Endothelial cell of umbilical vein (primary cell): ENCODE measurements around the gene TMEM179B. TPM values are rescaled to one million over a fixed set of nuclear protein-coding genes. Genes with fewer than 3 reads are reported as not detected.

Experiments
- BruUV-seq: library from RNA; stranded (reverse); fragments of 400-500 nt; replicated peaks from 2 replicates; lab custom pipeline; 2021; lab: Mats Ljungman, UMichigan
- CTCF ChIA-PET: fragments of 300-600, 350-600 bp; sonication (Branson Sonifier 250); formaldehyde crosslinking; loops from one replicate; lab custom pipeline; 2021; ENCODE audit warnings: antibody characterized with exemption, inconsistent platforms; lab: Charles Lee
- POLR2A ChIA-PET: fragments of 300-600, 350-600 bp; sonication (Branson Sonifier 250); formaldehyde crosslinking; loops from one replicate; lab custom pipeline; 2021; ENCODE audit warnings: antibody characterized with exemption, inconsistent platforms; lab: Charles Lee
- DNase-seq: peaks from one replicate; pipeline ENCODE4 v3.0.0-alpha.2; 2011; ENCODE audit warnings: low read depth, low spot score
- FAIRE-seq: peaks from 2 replicates; lab custom pipeline; 2011; peaks lifted over from hg19 to GRCh38; lab: Jason Lieb, UNC
- H2AFZ ChIP-seq: 2 replicates; pipeline ENCODE4 v1.6.0; 2012; ENCODE audit warnings: low read depth, low read length, control low read depth, inconsistent platforms
- H3K27ac ChIP-seq: 2 replicates; pipeline ENCODE4 v1.5.1; 2011; ENCODE audit warnings: low read depth, mild to moderate bottlenecking, control low read depth, low read length, moderate library complexity; ENCODE audit not compliant: insufficient read depth
- H3K27me3 ChIP-seq, 2 experiments: 2 replicates each; pipeline versions ENCODE4 v1.6.0 to v1.6.1; 2011; ENCODE audit warnings: low read length in 2 of 2, mixed read lengths in 1 of 2; ENCODE audit not compliant: control insufficient read depth in 2 of 2, insufficient read depth in 2 of 2
- H3K36me3 ChIP-seq, 2 experiments: 2 replicates in 1 of 2; 3 replicates in 1 of 2; pipeline ENCODE4 v1.5.1; 2011; ENCODE audit warnings: low read length in 2 of 2, mild to moderate bottlenecking in 1 of 2, moderate library complexity in 1 of 2; ENCODE audit not compliant: control insufficient read depth in 2 of 2, insufficient read depth in 2 of 2; ENCODE audit errors: extremely low read depth in 1 of 2
- H3K4me1 ChIP-seq: 3 replicates; pipeline ENCODE4 v1.5.1; 2011; ENCODE audit warnings: mild to moderate bottlenecking, low read length; ENCODE audit not compliant: control insufficient read depth, insufficient read depth; ENCODE audit errors: extremely low read depth
- H3K4me2 ChIP-seq: 2 replicates; pipeline ENCODE4 v1.6.1; 2011; ENCODE audit warnings: low read length, control low read depth, mixed read lengths; ENCODE audit not compliant: insufficient read depth
- H3K4me3 ChIP-seq, 3 experiments: fragments of 200-600 bp in 1 of 3; sonication (generic), shearing (Covaris generic) in 1 of 3; replicated peaks in 1 of 3; 2 replicates each; pipeline ENCODE4 v1.5.1; 2011 to 2016; ENCODE audit warnings: control low read depth in 3 of 3, low read length in 3 of 3, mild to moderate bottlenecking in 2 of 3, inconsistent platforms in 1 of 3, low read depth in 1 of 3, moderate library complexity in 1 of 3; ENCODE audit not compliant: insufficient read depth in 1 of 3
- H3K79me2 ChIP-seq: 2 replicates; pipeline ENCODE4 v1.6.0; 2012; ENCODE audit warnings: low read length, inconsistent platforms; ENCODE audit not compliant: control insufficient read depth, insufficient read depth
- H3K9ac ChIP-seq: replicated peaks from 2 replicates; pipeline ENCODE3; 2011; ENCODE audit warnings: low read length, control low read depth; ENCODE audit not compliant: insufficient read depth; ENCODE audit errors: extremely low read depth
- H3K9me1 ChIP-seq: replicated peaks from 3 replicates; pipeline ENCODE4 v1.6.0; 2011; ENCODE audit warnings: mild to moderate bottlenecking, low read length; ENCODE audit not compliant: control insufficient read depth, insufficient read depth; ENCODE audit errors: extremely low read depth
- H3K9me3 ChIP-seq: replicated peaks from 2 replicates; pipeline ENCODE4 v1.5.1; 2012; ENCODE audit warnings: low read length, inconsistent platforms; ENCODE audit not compliant: control insufficient read depth, insufficient read depth
- H4K20me1 ChIP-seq: replicated peaks from 2 replicates; pipeline ENCODE3; 2011; ENCODE audit warnings: mild to moderate bottlenecking, low read length; ENCODE audit not compliant: control insufficient read depth, insufficient read depth; ENCODE audit errors: extremely low read depth
- EZH2 ChIP-seq: IDR thresholded peaks from 2 replicates; pipeline ENCODE4 v1.6.1; 2012; ENCODE audit warnings: borderline replicate concordance, low read depth, mild to moderate bottlenecking, moderate library complexity, low read length, inconsistent platforms; ENCODE audit not compliant: severe bottlenecking
- FOS ChIP-seq: IDR thresholded peaks from 2 replicates; pipeline ENCODE4 v1.6.1; 2011; ENCODE audit warnings: mild to moderate bottlenecking, low read length, moderate library complexity, borderline replicate concordance; ENCODE audit not compliant: insufficient read depth
- GATA2 ChIP-seq: IDR thresholded peaks from 2 replicates; pipeline ENCODE4 v1.7.0; 2011; ENCODE audit warnings: low read depth, mild to moderate bottlenecking, moderate library complexity, mixed read lengths, low read length; ENCODE audit not compliant: insufficient read length, insufficient read depth
- JUN ChIP-seq: IDR thresholded peaks from 2 replicates; pipeline ENCODE4 v1.6.1; 2011; ENCODE audit warnings: borderline replicate concordance, low read depth; ENCODE audit not compliant: insufficient read length, insufficient read depth
- MYC ChIP-seq: IDR thresholded peaks from one replicate; pipeline ENCODE4 v1.6.1; 2011; ENCODE audit warnings: mild to moderate bottlenecking, low read depth, low read length
- POLR2A ChIP-seq: IDR thresholded peaks from 2 replicates; pipeline ENCODE4 v1.6.1; 2012; ENCODE audit warnings: low read depth, mild to moderate bottlenecking, control low read depth, low read length
- POLR2AphosphoS5 ChIP-seq: IDR thresholded peaks from 2 replicates; pipeline ENCODE4 v1.6.1; 2012; ENCODE audit warnings: low read depth, mild to moderate bottlenecking, control low read depth, low read length, moderate library complexity; ENCODE audit not compliant: insufficient read depth
- dilution Hi-C: fragments of 300-500 bp; cut with MboI; formaldehyde crosslinking; loops from one replicate; pipeline ENCODE4 v1.15.0; 2019; ENCODE audit warnings: low sequenced_read_pairs; ENCODE audit not compliant: extremely low pct_ligation_motif_present
- intact Hi-C: fragments of 100-400 bp; cut with micrococcal nuclease; formaldehyde crosslinking; loops from one replicate; pipeline ENCODE4 v1.10.0; 2022
- polyA plus RNA-seq, 4 experiments: library from polyadenylated mRNA; depleted of rRNA in 3 of 4; stranded (reverse) in 3 of 4; unstranded in 1 of 4; fragments of >200 nt; gene quantifications; 2 replicates each; pipeline versions ENCODE4 v1.2.1 to v1.2.3, GENCODE V29; 2011 to 2012; ENCODE audit warnings: missing spikeins in 1 of 4
- total RNA-seq: library from RNA; stranded (reverse); gene quantifications from 2 replicates; pipeline ENCODE4 v1.2.3, GENCODE V29; 2021
- TF ChIP-seq, protein P1 (sequence below): IDR thresholded peaks from 2 replicates; pipeline ENCODE4 v1.6.1; 2011; ENCODE audit not compliant: insufficient read depth, insufficient read length
- TF ChIP-seq, protein P2 (sequence below), 2 donors: IDR thresholded peaks; 1 replicate in 1 of 2; 2 replicates in 1 of 2; pipeline ENCODE4 v1.5.1; 2011; ENCODE audit warnings: low read length in 2 of 2, mild to moderate bottlenecking in 2 of 2, moderate library complexity in 2 of 2, control low read depth in 1 of 2, inconsistent platforms in 1 of 2, low read depth in 1 of 2; ENCODE audit not compliant: insufficient read depth in 1 of 2; ENCODE audit errors: extremely low read depth in 1 of 2

Gene TMEM179B
- total and polyA plus RNA-seq, 2 donors (not counting 3 experiments of a cell fraction or from before 2014, with no cell fraction given): 27.6 to 102 TPM

DNA sequence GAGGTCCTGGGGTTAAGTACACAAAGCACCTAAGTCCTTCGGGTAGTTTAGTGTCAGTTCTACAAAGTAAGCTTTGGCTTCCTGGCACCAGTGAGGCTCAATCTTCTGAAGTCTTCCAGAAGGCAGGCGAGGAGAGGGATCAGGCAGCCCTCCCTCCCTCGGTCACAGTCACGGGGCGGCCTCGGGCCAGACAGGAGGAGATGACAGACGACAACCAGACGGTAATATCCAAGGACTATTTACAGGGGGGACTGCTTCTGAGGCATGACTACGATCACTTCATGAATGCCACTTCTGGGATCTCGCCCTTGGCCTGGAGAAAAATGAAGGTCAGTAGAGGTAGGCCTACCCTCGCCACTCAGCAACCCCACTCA, 5.0 kb downstream of the TMEM179B start:
- dilution Hi-C loops (no loop called here), intact Hi-C loops (loop anchor here (1.0 to 2.0 kb wide), 2 partner anchors 40 to 65 kb away; partner anchors contain the start of genes HNRNPUL2, STX5 and TEX54)
- no peak for FAIRE-seq
- peak overlapping the region; percentile 54 for H3K27ac ChIP-seq
- TF ChIP-seq GATA2 (no peak), MYC (no peak), FOS (no peak), POLR2A (no peak), EZH2 (no peak), POLR2AphosphoS5 (no peak), JUN (no peak)
- TF ChIP-seq, protein P1, sequence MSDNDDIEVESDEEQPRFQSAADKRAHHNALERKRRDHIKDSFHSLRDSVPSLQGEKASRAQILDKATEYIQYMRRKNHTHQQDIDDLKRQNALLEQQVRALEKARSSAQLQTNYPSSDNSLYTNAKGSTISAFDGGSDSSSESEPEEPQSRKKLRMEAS: no peak
- TF ChIP-seq, protein P2, sequence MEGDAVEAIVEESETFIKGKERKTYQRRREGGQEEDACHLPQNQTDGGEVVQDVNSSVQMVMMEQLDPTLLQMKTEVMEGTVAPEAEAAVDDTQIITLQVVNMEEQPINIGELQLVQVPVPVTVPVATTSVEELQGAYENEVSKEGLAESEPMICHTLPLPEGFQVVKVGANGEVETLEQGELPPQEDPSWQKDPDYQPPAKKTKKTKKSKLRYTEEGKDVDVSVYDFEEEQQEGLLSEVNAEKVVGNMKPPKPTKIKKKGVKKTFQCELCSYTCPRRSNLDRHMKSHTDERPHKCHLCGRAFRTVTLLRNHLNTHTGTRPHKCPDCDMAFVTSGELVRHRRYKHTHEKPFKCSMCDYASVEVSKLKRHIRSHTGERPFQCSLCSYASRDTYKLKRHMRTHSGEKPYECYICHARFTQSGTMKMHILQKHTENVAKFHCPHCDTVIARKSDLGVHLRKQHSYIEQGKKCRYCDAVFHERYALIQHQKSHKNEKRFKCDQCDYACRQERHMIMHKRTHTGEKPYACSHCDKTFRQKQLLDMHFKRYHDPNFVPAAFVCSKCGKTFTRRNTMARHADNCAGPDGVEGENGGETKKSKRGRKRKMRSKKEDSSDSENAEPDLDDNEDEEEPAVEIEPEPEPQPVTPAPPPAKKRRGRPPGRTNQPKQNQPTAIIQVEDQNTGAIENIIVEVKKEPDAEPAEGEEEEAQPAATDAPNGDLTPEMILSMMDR (IDR thresholded peaks at IDR 0.05; ENCODE audit: extremely low read depth in 1 of 2, insufficient read depth in 1 of 2, low read depth in 1 of 2, low read length in 2 of 2): no peak
- ChIA-PET POLR2A (interaction anchor here (1.1 to 1.2 kb wide), 2 partner anchors 21 to 49 kb away, joined by 3 to 6 read pairs; partner anchors contain the start of gene TAF6L), CTCF (no interaction called here)
- no peak overlapping the region for H2AFZ ChIP-seq
- peaks cover 27% of the 10 kb centered on the region for H3K79me2 ChIP-seq
- no peak overlapping the region for H3K4me2 ChIP-seq
- no peak overlapping the region for H3K9ac ChIP-seq
- no peaks in the 10 kb centered on the region for H3K9me1 ChIP-seq
- H3K4me1 ChIP-seq: peaks cover 11% of the 10 kb centered on the region
- H3K4me3 ChIP-seq: peak overlapping the region in 1 of 3 experiments; percentile 65
- no TSS peak for BruUV-seq
- no peaks in the 10 kb centered on the region for H4K20me1 ChIP-seq
- peaks cover 23 to 45% of the 10 kb centered on the region in 2 experiments for H3K36me3 ChIP-seq
- H3K27me3 ChIP-seq: no peaks in the 10 kb centered on the region
- no peaks in the 10 kb centered on the region for H3K9me3 ChIP-seq
- DNase-seq: no peak
